Measurements from ENCODE around the gene RPGRIP1L. TPM values are rescaled to one million over a fixed set of nuclear protein-coding genes. Genes with fewer than 3 reads are reported as not detected.

The RPGRIP1L gene
- total and polyA plus RNA-seq, 2 of the 8 experiments (the other 6 are each of a cell fraction or from before 2014, with no cell fraction given), result 4.0 to 13.7 TPM

GRCh38 chr16:53576210-53576609 is 127.4 kb downstream of the RPGRIP1L start:
- no peak overlapping the region for H3K4ac ChIP-seq (replicated peaks; ENCODE audit: insufficient read length, low read depth, low read length)
- no peak overlapping the region for H3K9ac ChIP-seq (replicated peaks in 1 of 4; ENCODE audit: extremely low read depth in 1 of 4, low read depth in 3 of 4, low read length in 3 of 4)
- no peak overlapping the region for H2BK20ac ChIP-seq (ENCODE audit: low read length)
- DNase-seq (ENCODE audit: low read depth in 1 of 2, low spot score in 2 of 2), result no peak
- no peaks in the 10 kb centered on the region for H3K79me2 ChIP-seq (ENCODE audit: control insufficient read depth in 1 of 2, insufficient read depth in 2 of 2, low read length in 2 of 2)
- 0 out of 4 replicates have a peak, but pooled peaks cover 0 to 5% of the 10 kb centered on the region in 2 experiments for H3K9me3 ChIP-seq (ENCODE audit: insufficient read depth in 2 of 2, low read depth in 1 of 2, low read length in 1 of 2)
- no peak overlapping the region for H2AK5ac ChIP-seq (ENCODE audit: low read depth, low read length)
- no peak overlapping the region for H3K56ac ChIP-seq (replicated peaks; ENCODE audit: insufficient read length, low read depth, low read length)
- no peak overlapping the region for H2BK12ac ChIP-seq (ENCODE audit: low read depth, low read length)
- H4K8ac ChIP-seq (ENCODE audit: extremely low read depth, insufficient read depth, low read length), result no peak overlapping the region
- 85% methylated on average over 4 of the region's 4 CpGs; no CpG with 5 or more reads in 1 of the 2 experiments for WGBS, 2 experiments (ENCODE audit: extremely low coverage in 1 of 2, insufficient coverage in 1 of 2, insufficient read length in 1 of 2, insufficient replicate concordance in 2 of 2, low coverage in 1 of 2, low lambda C conversion rate in 2 of 2, missing lambda C conversion rate in 1 of 2)
- no peaks in the 10 kb centered on the region; a peak in 1 of 8 replicates for H3K36me3 ChIP-seq (ENCODE audit: control insufficient read depth in 2 of 4, insufficient read depth in 4 of 4, low read length in 3 of 4)
- no peaks in the 10 kb centered on the region for H3K4me1 ChIP-seq (replicated peaks in 1 of 4; ENCODE audit: control insufficient read depth in 3 of 4, insufficient read depth in 4 of 4, low read length in 3 of 4)
- TF ChIP-seq KDM5A (IDR thresholded peaks at IDR 0.05; ENCODE audit: low read length), result no peak
- TF ChIP-seq, protein P1, sequence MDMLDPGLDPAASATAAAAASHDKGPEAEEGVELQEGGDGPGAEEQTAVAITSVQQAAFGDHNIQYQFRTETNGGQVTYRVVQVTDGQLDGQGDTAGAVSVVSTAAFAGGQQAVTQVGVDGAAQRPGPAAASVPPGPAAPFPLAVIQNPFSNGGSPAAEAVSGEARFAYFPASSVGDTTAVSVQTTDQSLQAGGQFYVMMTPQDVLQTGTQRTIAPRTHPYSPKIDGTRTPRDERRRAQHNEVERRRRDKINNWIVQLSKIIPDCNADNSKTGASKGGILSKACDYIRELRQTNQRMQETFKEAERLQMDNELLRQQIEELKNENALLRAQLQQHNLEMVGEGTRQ (IDR thresholded peaks at IDR 0.05; ENCODE audit: low read length), result no peak
- TF ChIP-seq CBX5 (IDR thresholded peaks at IDR 0.05; ENCODE audit: low read depth, low read length), result no peak
- TF ChIP-seq, protein P2, sequence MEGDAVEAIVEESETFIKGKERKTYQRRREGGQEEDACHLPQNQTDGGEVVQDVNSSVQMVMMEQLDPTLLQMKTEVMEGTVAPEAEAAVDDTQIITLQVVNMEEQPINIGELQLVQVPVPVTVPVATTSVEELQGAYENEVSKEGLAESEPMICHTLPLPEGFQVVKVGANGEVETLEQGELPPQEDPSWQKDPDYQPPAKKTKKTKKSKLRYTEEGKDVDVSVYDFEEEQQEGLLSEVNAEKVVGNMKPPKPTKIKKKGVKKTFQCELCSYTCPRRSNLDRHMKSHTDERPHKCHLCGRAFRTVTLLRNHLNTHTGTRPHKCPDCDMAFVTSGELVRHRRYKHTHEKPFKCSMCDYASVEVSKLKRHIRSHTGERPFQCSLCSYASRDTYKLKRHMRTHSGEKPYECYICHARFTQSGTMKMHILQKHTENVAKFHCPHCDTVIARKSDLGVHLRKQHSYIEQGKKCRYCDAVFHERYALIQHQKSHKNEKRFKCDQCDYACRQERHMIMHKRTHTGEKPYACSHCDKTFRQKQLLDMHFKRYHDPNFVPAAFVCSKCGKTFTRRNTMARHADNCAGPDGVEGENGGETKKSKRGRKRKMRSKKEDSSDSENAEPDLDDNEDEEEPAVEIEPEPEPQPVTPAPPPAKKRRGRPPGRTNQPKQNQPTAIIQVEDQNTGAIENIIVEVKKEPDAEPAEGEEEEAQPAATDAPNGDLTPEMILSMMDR (IDR thresholded peaks at IDR 0.05; ENCODE audit: control extremely low read depth in 1 of 3, insufficient read depth in 1 of 3, low read depth in 1 of 3, low read length in 3 of 3), result no peak
- no peak for TF ChIP-seq RXRA (IDR thresholded peaks at IDR 0.05; ENCODE audit: insufficient read depth, low read depth, low read length)
- TF ChIP-seq CEBPB (IDR thresholded peaks at IDR 0.05; ENCODE audit: low read depth, low read length), result no peak
- no peak for TF ChIP-seq GTF2F1 (IDR thresholded peaks at IDR 0.05; ENCODE audit: borderline replicate concordance, low read depth, low read length)
- TF ChIP-seq ZNF274 (IDR thresholded peaks at IDR 0.05; ENCODE audit: borderline replicate concordance, extremely low read depth, low read length), result no peak
- no peak for TF ChIP-seq SP2 (IDR thresholded peaks at IDR 0.05; ENCODE audit: low read length)
- H4K91ac ChIP-seq (replicated peaks; ENCODE audit: insufficient read length, low read length), result no peak overlapping the region
- no peak overlapping the region for H3K14ac ChIP-seq (ENCODE audit: insufficient read length)
- no peak overlapping the region for H3K4me3 ChIP-seq (ENCODE audit: extremely low read depth in 1 of 4, insufficient read depth in 2 of 4, low read depth in 3 of 4, low read length in 4 of 4)
- no peaks in the 10 kb centered on the region for H3K27me3 ChIP-seq (replicated peaks in 1 of 4; ENCODE audit: control insufficient read depth in 3 of 4, extremely low read depth in 1 of 4, insufficient read depth in 3 of 4, low read length in 3 of 4)
- no peak overlapping the region for H3K4me2 ChIP-seq (ENCODE audit: insufficient read depth in 1 of 2, low read depth in 2 of 2, low read length in 2 of 2)
- H2BK15ac ChIP-seq (ENCODE audit: low read length), result no peak overlapping the region
- H3K23me2 ChIP-seq (ENCODE audit: low read depth, low read length), result no peaks in the 10 kb centered on the region
- H2AFZ ChIP-seq (ENCODE audit: low read length), result no peak overlapping the region
- ChIA-PET CTCF (ENCODE audit: partially characterized antibody) (interaction anchor here (0.9 to 1.2 kb wide), 2 partner anchors 13 to 1467 kb away, joined by 3 read pairs; no protein-coding TSS in a partner anchor), POLR2A (ENCODE audit: partially characterized antibody) (no interaction called here)
- no peak overlapping the region for H3K27ac ChIP-seq (ENCODE audit: low read depth, low read length)
- H3K23ac ChIP-seq (ENCODE audit: insufficient read length), result no peak overlapping the region
- H4K20me1 ChIP-seq (replicated peaks in 1 of 2; ENCODE audit: control insufficient read depth in 1 of 2, insufficient read depth in 2 of 2, low read length in 2 of 2), result no peaks in the 10 kb centered on the region
- no peak overlapping the region for H2BK120ac ChIP-seq (replicated peaks; ENCODE audit: low read depth, low read length)
- no peak overlapping the region for H2BK5ac ChIP-seq (ENCODE audit: low read depth, low read length)
- no peaks in the 10 kb centered on the region for H3K79me1 ChIP-seq (ENCODE audit: low read depth, low read length)
- H4K5ac ChIP-seq (ENCODE audit: insufficient read length, low read depth, low read length), result no peak overlapping the region
- FAIRE-seq, result no peak
- no peak overlapping the region for H3K18ac ChIP-seq (ENCODE audit: extremely low read depth, low read length)

All from H1 (cell line).